T-helper 2 cell (primary cell): Measurements from ENCODE around the gene UCK2.
"Not testable (repeated sequence)": the region's sequence is repeated elsewhere in the genome, so short reads cannot be mapped to it uniquely, and the experiment has no call there.

Experiments used
- DNase-seq, 5 experiments: peaks; one replicate each; pipeline versions ENCODE4 v3.0.0 to v3.0.0-alpha.2; 2012 to 2022
- total RNA-seq, 2 donors: gene quantifications; one replicate each; lab custom pipeline; 2026; lab: John Stamatoyannopoulos, UW

The UCK2 gene
- 5.0 to 5.1 reads per million in 2 donors for total RNA-seq

DNA sequence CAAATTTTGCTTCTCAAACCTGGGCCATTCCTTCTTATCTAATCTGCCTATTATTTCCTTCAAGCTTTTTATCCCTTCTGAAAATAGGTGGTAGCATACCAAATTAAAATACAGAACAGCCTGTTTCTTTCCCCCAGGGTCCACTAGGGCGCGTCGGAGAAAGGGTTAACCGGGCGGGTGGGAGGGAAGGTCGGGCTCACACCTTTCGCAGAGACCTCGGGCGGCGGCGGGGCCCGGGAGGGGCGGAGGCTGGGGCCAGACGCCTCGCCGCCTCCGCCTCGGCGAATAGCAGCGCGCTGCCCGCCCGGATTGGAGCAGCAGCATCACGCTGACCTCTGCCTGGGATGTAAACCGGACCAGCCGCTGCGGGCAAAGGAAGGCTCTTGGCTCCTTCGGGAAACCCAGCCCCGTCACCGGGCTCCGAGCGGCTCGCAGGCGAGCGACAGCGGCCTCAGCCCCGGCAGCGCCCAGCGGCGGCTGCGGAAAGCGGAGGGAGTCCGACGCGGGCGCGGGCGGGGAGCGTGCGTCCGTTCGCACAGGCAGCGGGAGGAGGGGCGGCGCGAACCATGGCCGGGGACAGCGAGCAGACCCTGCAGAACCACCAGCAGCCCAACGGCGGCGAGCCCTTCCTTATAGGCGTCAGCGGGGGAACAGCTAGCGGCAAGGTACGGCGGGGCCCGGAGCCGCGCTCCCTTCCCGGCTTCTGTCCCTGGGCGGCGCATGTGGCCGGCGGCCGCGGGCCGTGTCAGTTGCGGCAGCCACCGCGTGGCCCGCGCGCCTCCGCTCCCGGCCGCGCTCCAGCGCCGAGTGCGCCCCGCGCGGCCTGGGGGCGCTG is at the start of gene UCK2:
Gene UCK2, plus strand, starts transcription at position 347 of the 835 bp plus-strand sequence. Its CDS starts 220 bp downstream, at position 567.
- peak; percentile 13 to 79 (median 44) for DNase-seq

GRCh38 chr1:165778197-165778596 is 49.2 kb upstream of the UCK2 start:
- DNase-seq = not testable (repeated sequence)

- DNase-seq = not testable (repeated sequence)
These were observed 43.9 kb upstream of the UCK2 start for GRCh38 chr1:165783519-165783918.

DNA sequence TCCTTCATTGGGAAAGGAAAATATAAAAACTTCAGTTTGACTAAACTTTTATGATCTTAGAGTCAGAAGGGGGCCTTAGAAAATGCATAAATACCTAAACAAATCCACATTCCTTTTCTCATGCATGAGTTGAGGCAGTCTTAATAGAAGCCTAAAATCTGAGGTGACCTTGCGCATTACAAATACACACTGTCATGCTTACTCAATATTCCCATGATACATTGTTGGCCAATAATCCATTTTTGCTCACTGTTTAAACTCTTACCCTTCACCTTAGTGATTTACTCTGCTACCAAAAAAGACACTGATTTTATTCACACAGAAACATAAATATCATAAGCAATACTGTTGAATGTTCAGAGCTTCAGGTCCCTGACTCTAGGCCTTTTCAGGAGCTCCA is 39.7 kb upstream of the UCK2 start:
- DNase-seq = no peak

- DNase-seq = no peak
These were observed 33.5 kb upstream of the UCK2 start for GRCh38 chr1:165793951-165794350.

DNA sequence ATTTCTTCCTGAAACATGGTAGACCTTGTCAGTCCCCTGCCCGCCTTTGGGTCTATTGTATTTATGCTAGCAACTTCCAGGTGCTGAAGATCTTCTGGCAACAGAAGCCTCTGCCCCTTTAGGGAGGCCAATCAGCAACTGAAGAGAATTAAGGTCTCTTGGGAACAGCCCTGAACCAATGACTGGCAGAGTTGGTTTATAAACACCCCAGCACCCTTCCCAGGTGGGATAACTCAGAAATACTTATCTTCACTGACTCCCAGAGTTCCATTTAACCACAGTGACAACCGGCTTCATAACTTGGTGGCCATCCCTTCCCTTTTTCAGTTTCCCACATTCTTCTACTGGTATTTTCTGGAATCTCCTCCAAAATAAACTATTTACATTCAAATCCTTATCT is 31.5 kb upstream of the UCK2 start:
- no peak for DNase-seq

GRCh38 chr1:165799387-165799786 is 28.0 kb upstream of the UCK2 start:
- no peak for DNase-seq

DNA sequence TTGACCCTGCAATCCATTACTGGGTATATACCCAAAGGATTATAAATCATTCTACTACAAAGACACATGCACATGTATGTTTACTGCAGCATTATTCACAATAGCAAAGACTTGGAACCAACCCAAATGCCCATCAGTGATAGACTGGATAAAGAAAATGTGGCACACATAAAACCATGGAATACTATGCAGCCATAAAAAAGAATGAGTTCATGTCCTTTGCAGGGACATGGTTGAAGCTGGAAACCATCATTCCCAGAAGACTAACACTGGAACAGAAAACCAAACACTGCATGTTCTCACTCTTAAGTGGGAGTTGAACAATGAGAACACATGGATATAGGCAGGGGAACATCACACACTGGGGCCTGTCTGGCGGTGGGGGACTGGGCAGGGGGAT is 22.9 kb upstream of the UCK2 start:
- DNase-seq = not testable (repeated sequence)

GRCh38 chr1:165807613-165808012 is 19.8 kb upstream of the UCK2 start:
- DNase-seq = no peak

- DNase-seq = no peak
These were observed 11.7 kb upstream of the UCK2 start for GRCh38 chr1:165815725-165816124.

DNA sequence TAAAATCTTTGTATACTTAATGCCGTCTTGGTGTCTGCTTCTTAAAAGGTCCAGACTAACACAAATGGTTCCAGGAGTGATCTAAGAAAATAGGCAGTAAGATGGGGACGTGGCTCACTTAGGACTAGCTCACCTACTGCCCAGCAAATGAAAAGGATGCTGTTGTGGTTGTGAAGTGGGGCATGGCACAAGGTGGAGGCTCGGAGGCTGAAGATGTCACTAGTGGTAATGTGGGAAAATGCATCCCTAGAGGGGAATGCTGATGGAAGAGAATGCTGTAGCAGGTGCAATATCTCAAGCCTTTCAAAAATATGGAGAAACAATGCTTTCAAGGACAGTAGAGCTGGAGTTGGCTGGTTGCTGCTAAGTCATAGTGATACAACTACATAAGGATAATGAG is 11.3 kb upstream of the UCK2 start:
- DNase-seq = no peak

- DNase-seq = peak in 1 of 5 experiments; percentile 64
These were observed 10.5 kb upstream of the UCK2 start for GRCh38 chr1:165816826-165817497.

DNA sequence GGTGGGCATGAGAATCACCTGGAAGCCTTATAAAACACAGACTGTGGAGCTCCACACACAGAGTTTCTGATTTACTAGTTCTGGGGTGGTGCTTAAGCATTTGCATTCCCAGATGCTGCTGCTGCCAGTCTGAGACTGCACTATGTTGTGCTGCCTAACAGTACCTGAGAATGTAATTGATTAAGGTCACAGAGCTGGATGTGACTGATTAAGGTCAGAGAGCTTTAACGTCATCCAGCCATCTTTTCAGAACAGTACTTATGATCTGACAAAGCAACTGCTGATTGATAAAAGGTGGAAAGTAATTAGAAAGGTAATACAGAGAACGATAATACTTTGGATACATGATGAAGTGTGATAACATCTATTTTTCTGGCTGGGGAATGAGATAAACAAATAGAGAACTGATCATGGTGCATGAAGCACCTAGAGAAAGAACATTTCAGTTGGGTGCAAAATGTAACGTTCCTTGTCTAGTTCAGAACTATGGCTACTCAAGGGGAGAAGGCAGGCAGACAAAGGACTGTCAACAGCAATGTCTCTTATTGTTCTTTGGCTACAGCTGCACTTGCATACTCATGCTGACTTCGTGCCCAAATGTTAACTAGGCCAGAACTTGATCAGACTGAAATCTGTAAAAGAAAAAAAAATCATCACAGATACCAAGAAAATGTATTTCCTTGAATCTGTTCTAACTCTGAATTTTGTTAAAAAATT is 3.7 kb upstream of the UCK2 start:
- peak in 1 of 5 experiments; percentile 77 for DNase-seq

DNA sequence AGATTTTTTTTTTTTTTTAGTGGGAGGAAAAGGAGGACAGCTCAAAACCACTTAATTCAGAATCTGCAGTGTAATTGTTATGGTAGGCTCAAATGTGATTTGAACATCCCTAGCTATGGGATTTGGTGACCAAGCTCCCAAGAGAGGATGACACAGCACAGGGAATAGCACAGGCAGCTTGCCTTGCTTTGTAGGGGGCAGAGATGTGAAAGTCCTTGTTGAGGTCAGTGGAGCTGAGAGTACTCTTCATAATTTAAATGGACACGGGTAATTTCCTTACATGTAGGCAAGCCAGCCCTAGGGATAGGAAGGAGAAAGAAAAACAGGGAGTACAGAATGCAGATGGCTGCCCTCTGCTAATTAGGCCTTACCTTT is 3.2 kb upstream of the UCK2 start:
- no peak for DNase-seq

DNA sequence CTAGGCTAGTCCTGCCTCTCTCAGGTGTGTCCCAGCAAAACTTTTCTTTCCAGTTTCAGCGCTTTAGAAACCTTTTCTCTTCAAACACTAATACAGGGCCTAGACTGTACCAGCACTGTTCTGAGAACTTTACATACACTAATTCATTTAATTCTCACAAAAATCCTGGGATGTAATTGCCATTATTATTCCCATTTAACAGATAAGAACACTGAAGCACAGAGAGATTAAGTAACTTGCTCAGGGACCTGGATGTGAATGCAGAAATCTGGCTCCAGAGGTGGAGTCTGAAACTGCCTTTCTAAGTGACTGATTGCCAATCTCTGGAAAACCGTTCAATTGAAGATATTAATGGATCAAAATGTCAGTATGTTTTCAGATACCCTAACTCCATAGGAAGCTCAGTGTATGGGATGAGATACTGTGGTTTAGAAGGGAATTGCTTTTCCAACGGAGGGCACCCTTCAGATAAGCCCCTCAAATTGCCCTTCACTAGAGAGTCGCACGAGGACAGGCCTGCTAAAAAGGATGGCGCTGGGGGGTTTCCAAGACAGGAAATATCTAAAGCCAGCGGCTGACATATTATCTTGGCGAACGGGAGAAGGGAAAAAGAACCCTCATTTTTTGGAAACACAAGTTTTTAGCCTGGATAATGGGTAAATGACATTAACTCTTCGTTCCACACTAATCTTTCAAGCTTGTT is 698 bp upstream of the UCK2 start:
- no peak for DNase-seq

- DNase-seq = peak in 4 of 5 experiments; percentile 11 to 56 (median 32)
These were observed 772 bp downstream of the UCK2 start for GRCh38 chr1:165828103-165828668.

DNA sequence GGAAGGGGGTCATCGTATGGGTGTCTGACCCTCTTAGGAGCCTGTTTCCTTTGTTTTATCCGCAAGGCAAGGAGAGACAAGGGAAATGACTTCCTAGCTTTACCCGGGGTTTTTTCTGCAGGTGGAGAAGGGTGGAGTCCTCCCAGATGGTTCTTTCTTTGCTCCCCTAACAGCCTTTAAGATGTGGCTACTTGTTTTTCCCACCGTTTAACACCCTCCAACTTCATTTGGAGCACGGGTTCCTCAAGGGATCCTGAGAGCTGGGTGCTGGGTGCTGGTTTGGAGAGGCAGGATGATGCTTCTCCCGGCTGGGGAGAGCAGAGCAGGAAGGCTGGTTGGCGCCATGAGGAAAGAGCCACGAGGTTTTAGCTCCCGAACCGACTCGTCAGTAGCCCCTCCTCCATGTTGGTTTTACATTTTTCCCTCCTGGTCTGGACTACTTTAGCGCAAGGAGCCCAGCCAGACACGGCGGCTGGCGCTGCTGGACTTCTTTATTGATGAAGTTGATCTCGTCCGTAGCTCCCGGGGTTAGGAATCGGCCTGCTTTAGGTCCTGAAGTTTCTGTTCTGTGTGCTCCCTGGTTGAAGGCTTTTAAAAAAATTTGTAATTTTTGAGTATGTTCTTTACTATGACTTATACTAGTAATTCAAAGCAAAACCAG is 1.4 kb downstream of the UCK2 start:
- no peak for DNase-seq

GRCh38 chr1:165829888-165830287 is 2.5 kb downstream of the UCK2 start:
- DNase-seq = no peak

- no peak for DNase-seq
These were observed 3.7 kb downstream of the UCK2 start for GRCh38 chr1:165831146-165831545.

DNA sequence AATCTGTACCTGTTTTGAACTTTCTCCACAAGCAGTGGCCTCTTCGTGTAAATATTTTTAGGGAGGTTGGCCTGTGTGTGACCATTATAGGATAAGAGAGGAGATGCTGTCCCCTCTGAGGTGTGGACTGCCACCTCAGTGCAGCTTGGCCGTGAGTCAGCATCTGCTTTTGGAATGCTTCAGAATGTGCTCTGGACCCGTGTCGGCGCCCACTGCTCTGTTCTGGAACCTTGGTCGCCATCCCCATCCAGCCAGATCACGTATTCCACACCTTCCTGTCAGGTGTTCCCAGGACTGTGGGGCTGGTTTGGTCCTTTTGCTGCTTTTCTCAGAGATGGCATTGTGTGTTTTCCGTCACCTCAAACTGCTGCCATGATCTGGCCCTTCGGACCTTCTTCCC is 5.5 kb downstream of the UCK2 start:
- DNase-seq = no peak

DNA sequence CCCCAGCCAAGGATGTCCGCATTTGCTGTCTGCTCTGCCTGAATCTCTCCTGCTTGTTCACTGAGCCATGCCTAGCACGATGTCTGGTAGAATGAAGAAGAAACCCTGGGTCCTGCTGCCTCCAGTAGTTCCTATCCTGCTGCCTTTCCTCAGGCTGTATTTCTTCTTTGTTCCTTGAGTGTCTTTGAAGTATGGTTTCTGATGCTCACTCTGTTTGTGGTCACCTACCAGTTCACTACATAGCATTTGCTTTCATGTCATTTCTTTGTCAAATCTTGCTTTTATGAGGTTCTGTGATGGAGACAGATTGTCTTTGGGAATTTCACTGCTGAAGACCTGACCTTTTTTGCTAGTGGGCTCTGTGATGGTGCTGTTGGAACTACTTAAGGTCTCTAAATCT is 5.9 kb downstream of the UCK2 start:
- DNase-seq = no peak

DNA sequence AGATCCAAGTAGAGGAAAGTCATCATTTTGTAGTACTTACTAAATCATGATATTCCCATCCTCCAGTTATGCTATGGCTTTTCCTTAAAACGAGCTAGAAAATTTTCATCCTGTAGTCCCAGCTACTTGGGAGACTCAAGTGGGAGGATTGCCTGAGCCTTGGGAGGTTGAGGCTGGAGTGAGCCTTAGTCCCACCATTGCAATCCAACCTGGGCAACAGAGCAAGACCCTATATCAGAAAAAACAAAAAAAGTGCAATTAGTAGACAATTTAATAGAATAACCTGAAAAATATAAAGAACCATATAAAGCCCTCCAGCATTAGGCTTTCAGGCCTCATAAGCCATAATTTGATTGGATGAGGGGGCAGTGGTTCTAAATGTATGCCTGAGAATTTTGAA is 6.8 kb downstream of the UCK2 start:
- DNase-seq = no peak
